Endothelial cell of umbilical vein (primary cell): ENCODE measurements around the gene ZCCHC14. TPM values are rescaled to one million over a fixed set of nuclear protein-coding genes. Genes with fewer than 3 reads are reported as not detected.

ENCODE experiments used
- BruUV-seq: library from RNA; stranded (reverse); fragments of 400-500 nt; replicated peaks from 2 replicates; lab custom pipeline; 2021; lab: Mats Ljungman, UMichigan
- CTCF ChIA-PET: fragments of 300-600, 350-600 bp; sonication (Branson Sonifier 250); formaldehyde crosslinking; loops from one replicate; lab custom pipeline; 2021; ENCODE audit warnings: antibody characterized with exemption, inconsistent platforms; lab: Charles Lee
- POLR2A ChIA-PET: fragments of 300-600, 350-600 bp; sonication (Branson Sonifier 250); formaldehyde crosslinking; loops from one replicate; lab custom pipeline; 2021; ENCODE audit warnings: antibody characterized with exemption, inconsistent platforms; lab: Charles Lee
- DNase-seq: peaks from one replicate; pipeline ENCODE4 v3.0.0-alpha.2; 2011; ENCODE audit warnings: low read depth, low spot score
- FAIRE-seq: peaks from 2 replicates; lab custom pipeline; 2011; peaks lifted over from hg19 to GRCh38; lab: Jason Lieb, UNC
- H2AFZ ChIP-seq: 2 replicates; pipeline ENCODE4 v1.6.0; 2012; ENCODE audit warnings: low read depth, low read length, control low read depth, inconsistent platforms
- H3K27ac ChIP-seq: 2 replicates; pipeline ENCODE4 v1.5.1; 2011; ENCODE audit warnings: low read depth, mild to moderate bottlenecking, control low read depth, low read length, moderate library complexity; ENCODE audit not compliant: insufficient read depth
- H3K27me3 ChIP-seq, 2 experiments: 2 replicates each; pipeline versions ENCODE4 v1.6.0 to v1.6.1; 2011; ENCODE audit warnings: low read length in 2 of 2, mixed read lengths in 1 of 2; ENCODE audit not compliant: control insufficient read depth in 2 of 2, insufficient read depth in 2 of 2
- H3K36me3 ChIP-seq, 2 experiments: 2 replicates in 1 of 2; 3 replicates in 1 of 2; pipeline ENCODE4 v1.5.1; 2011; ENCODE audit warnings: low read length in 2 of 2, mild to moderate bottlenecking in 1 of 2, moderate library complexity in 1 of 2; ENCODE audit not compliant: control insufficient read depth in 2 of 2, insufficient read depth in 2 of 2; ENCODE audit errors: extremely low read depth in 1 of 2
- H3K4me1 ChIP-seq: 3 replicates; pipeline ENCODE4 v1.5.1; 2011; ENCODE audit warnings: mild to moderate bottlenecking, low read length; ENCODE audit not compliant: control insufficient read depth, insufficient read depth; ENCODE audit errors: extremely low read depth
- H3K4me2 ChIP-seq: 2 replicates; pipeline ENCODE4 v1.6.1; 2011; ENCODE audit warnings: low read length, control low read depth, mixed read lengths; ENCODE audit not compliant: insufficient read depth
- H3K4me3 ChIP-seq, 3 experiments: fragments of 200-600 bp in 1 of 3; sonication (generic), shearing (Covaris generic) in 1 of 3; replicated peaks in 1 of 3; 2 replicates each; pipeline ENCODE4 v1.5.1; 2011 to 2016; ENCODE audit warnings: control low read depth in 3 of 3, low read length in 3 of 3, mild to moderate bottlenecking in 2 of 3, inconsistent platforms in 1 of 3, low read depth in 1 of 3, moderate library complexity in 1 of 3; ENCODE audit not compliant: insufficient read depth in 1 of 3
- H3K79me2 ChIP-seq: 2 replicates; pipeline ENCODE4 v1.6.0; 2012; ENCODE audit warnings: low read length, inconsistent platforms; ENCODE audit not compliant: control insufficient read depth, insufficient read depth
- H3K9ac ChIP-seq: replicated peaks from 2 replicates; pipeline ENCODE3; 2011; ENCODE audit warnings: low read length, control low read depth; ENCODE audit not compliant: insufficient read depth; ENCODE audit errors: extremely low read depth
- H3K9me1 ChIP-seq: replicated peaks from 3 replicates; pipeline ENCODE4 v1.6.0; 2011; ENCODE audit warnings: mild to moderate bottlenecking, low read length; ENCODE audit not compliant: control insufficient read depth, insufficient read depth; ENCODE audit errors: extremely low read depth
- H3K9me3 ChIP-seq: replicated peaks from 2 replicates; pipeline ENCODE4 v1.5.1; 2012; ENCODE audit warnings: low read length, inconsistent platforms; ENCODE audit not compliant: control insufficient read depth, insufficient read depth
- H4K20me1 ChIP-seq: replicated peaks from 2 replicates; pipeline ENCODE3; 2011; ENCODE audit warnings: mild to moderate bottlenecking, low read length; ENCODE audit not compliant: control insufficient read depth, insufficient read depth; ENCODE audit errors: extremely low read depth
- CTCF ChIP-seq, 2 donors: IDR thresholded peaks; 1 replicate in 1 of 2; 2 replicates in 1 of 2; pipeline ENCODE4 v1.5.1; 2011; ENCODE audit warnings: low read length in 2 of 2, mild to moderate bottlenecking in 2 of 2, moderate library complexity in 2 of 2, control low read depth in 1 of 2, inconsistent platforms in 1 of 2, low read depth in 1 of 2; ENCODE audit not compliant: insufficient read depth in 1 of 2; ENCODE audit errors: extremely low read depth in 1 of 2
- EZH2 ChIP-seq: IDR thresholded peaks from 2 replicates; pipeline ENCODE4 v1.6.1; 2012; ENCODE audit warnings: borderline replicate concordance, low read depth, mild to moderate bottlenecking, moderate library complexity, low read length, inconsistent platforms; ENCODE audit not compliant: severe bottlenecking
- FOS ChIP-seq: IDR thresholded peaks from 2 replicates; pipeline ENCODE4 v1.6.1; 2011; ENCODE audit warnings: mild to moderate bottlenecking, low read length, moderate library complexity, borderline replicate concordance; ENCODE audit not compliant: insufficient read depth
- GATA2 ChIP-seq: IDR thresholded peaks from 2 replicates; pipeline ENCODE4 v1.7.0; 2011; ENCODE audit warnings: low read depth, mild to moderate bottlenecking, moderate library complexity, mixed read lengths, low read length; ENCODE audit not compliant: insufficient read length, insufficient read depth
- JUN ChIP-seq: IDR thresholded peaks from 2 replicates; pipeline ENCODE4 v1.6.1; 2011; ENCODE audit warnings: borderline replicate concordance, low read depth; ENCODE audit not compliant: insufficient read length, insufficient read depth
- MAX ChIP-seq: IDR thresholded peaks from 2 replicates; pipeline ENCODE4 v1.6.1; 2011; ENCODE audit not compliant: insufficient read depth, insufficient read length
- MYC ChIP-seq: IDR thresholded peaks from one replicate; pipeline ENCODE4 v1.6.1; 2011; ENCODE audit warnings: mild to moderate bottlenecking, low read depth, low read length
- POLR2A ChIP-seq: IDR thresholded peaks from 2 replicates; pipeline ENCODE4 v1.6.1; 2012; ENCODE audit warnings: low read depth, mild to moderate bottlenecking, control low read depth, low read length
- POLR2AphosphoS5 ChIP-seq: IDR thresholded peaks from 2 replicates; pipeline ENCODE4 v1.6.1; 2012; ENCODE audit warnings: low read depth, mild to moderate bottlenecking, control low read depth, low read length, moderate library complexity; ENCODE audit not compliant: insufficient read depth
- dilution Hi-C: fragments of 300-500 bp; cut with MboI; formaldehyde crosslinking; loops from one replicate; pipeline ENCODE4 v1.15.0; 2019; ENCODE audit warnings: low sequenced_read_pairs; ENCODE audit not compliant: extremely low pct_ligation_motif_present
- intact Hi-C: fragments of 100-400 bp; cut with micrococcal nuclease; formaldehyde crosslinking; loops from one replicate; pipeline ENCODE4 v1.10.0; 2022
- polyA plus RNA-seq, 4 experiments: library from polyadenylated mRNA; depleted of rRNA in 3 of 4; stranded (reverse) in 3 of 4; unstranded in 1 of 4; fragments of >200 nt; gene quantifications; 2 replicates each; pipeline versions ENCODE4 v1.2.1 to v1.2.3, GENCODE V29; 2011 to 2012; ENCODE audit warnings: missing spikeins in 1 of 4
- total RNA-seq: library from RNA; stranded (reverse); gene quantifications from 2 replicates; pipeline ENCODE4 v1.2.3, GENCODE V29; 2021

ZCCHC14 gene
- total and polyA plus RNA-seq, 2 donors (not counting 3 experiments of a cell fraction or from before 2014, with no cell fraction given), result 9.5 to 30.9 TPM

DNA sequence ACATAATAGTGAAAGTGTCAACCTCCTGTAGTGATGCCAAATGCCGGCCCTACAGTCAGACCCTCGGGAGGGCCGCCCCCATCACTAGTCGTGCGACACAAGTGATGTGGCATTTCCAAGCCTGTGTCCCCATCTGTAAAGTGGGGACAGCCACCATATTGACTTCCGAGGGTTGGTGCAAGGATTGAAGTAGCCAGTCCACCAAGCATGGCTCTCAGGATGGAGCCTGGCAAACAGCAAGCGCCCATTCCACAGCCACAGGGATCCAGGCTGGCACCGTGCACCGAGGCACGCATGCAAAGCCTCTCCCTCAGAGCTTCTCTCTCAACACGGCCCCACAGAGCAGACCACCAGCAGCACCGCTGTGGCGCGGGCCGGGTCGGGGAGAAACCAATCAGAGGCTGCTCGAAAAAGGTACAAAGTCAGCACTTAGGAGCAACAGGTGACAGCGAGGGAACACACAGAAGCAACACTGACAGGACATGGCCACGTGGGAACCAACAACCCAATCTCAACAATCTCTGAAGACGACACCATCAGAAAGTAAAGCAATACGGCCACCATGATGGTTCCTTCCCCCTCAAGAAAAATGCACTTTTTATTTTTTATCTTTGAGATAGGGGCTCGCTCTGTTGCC is 20.6 kb downstream of the ZCCHC14 start:
- POLR2A ChIA-PET, result no interaction called here
- no peak for FAIRE-seq

More for the DNA sequence above, 20.6 kb downstream of the ZCCHC14 start:
- H3K27me3 ChIP-seq, result no peaks in the 10 kb centered on the region
- dilution Hi-C loops, result no loop called here
- H2AFZ ChIP-seq, result no peak overlapping the region
- no peak overlapping the region for H3K4me2 ChIP-seq
- peaks cover 9% of the 10 kb centered on the region for H3K4me1 ChIP-seq
- no peak overlapping the region for H3K9ac ChIP-seq
- no TSS peak for BruUV-seq
- H3K27ac ChIP-seq, result no peak overlapping the region
- H4K20me1 ChIP-seq, result peaks cover 4% of the 10 kb centered on the region
- CTCF ChIA-PET, result no interaction called here
- no peak for DNase-seq
- TF ChIP-seq MAX (no peak), FOS (no peak), JUN (no peak), CTCF (IDR thresholded peaks at IDR 0.05; ENCODE audit: extremely low read depth in 1 of 2, insufficient read depth in 1 of 2, low read depth in 1 of 2, low read length in 2 of 2) (no peak), POLR2A (no peak), POLR2AphosphoS5 (no peak), GATA2 (no peak), EZH2 (no peak), MYC (no peak)
- H3K9me1 ChIP-seq, result no peaks in the 10 kb centered on the region
- intact Hi-C loops, result no loop called here
- H3K4me3 ChIP-seq, result no peak overlapping the region
- H3K79me2 ChIP-seq, result peaks cover 73% of the 10 kb centered on the region
- H3K36me3 ChIP-seq, result peaks cover 0 to 3% of the 10 kb centered on the region in 2 experiments
- H3K9me3 ChIP-seq, result no peaks in the 10 kb centered on the region
